GM23338 (cell line): Measurements from ENCODE around the gene SLC3A2. TPM values are rescaled to one million over a fixed set of nuclear protein-coding genes. Genes with fewer than 3 reads are reported as not detected.

Source experiments
- ATAC-seq: fragments of 200-7000 bp; cut with Tn5 transposase; 3 replicates; pipeline ENCODE4 v1.9.1; 2020
- DNase-seq: peaks from one replicate; pipeline ENCODE4 v3.0.0-alpha.2; 2015; ENCODE audit warnings: low spot score
- H2AFZ ChIP-seq: fragments of 200-600 bp; sonication (generic); 2 replicates; pipeline ENCODE4 v1.8.0; 2016; ENCODE audit warnings: antibody characterized with exemption, mild to moderate bottlenecking, moderate library complexity
- H3F3A ChIP-seq: fragments of 200-600 bp; sonication (generic); replicated peaks from 2 replicates; pipeline ENCODE4 v1.8.0; 2017; ENCODE audit warnings: antibody characterized with exemption, mixed run types, low read depth
- H3K27ac ChIP-seq: fragments of 200-600 bp; sonication (generic); 2 replicates; pipeline ENCODE4 v1.6.1; 2016; ENCODE audit warnings: low read depth
- H3K27me3 ChIP-seq: fragments of 200-600 bp; sonication (generic); 2 replicates; pipeline ENCODE4 v1.8.0; 2016; ENCODE audit warnings: mild to moderate bottlenecking, mixed run types, moderate library complexity; ENCODE audit not compliant: insufficient read depth
- H3K36me3 ChIP-seq: fragments of 200-600 bp; sonication (generic); 2 replicates; pipeline ENCODE4 v1.8.0; 2016; ENCODE audit warnings: mild to moderate bottlenecking; ENCODE audit not compliant: insufficient read depth
- H3K4me1 ChIP-seq: fragments of 200-600 bp; sonication (generic); 2 replicates; pipeline ENCODE4 v1.8.0; 2016; ENCODE audit warnings: mild to moderate bottlenecking, moderate library complexity; ENCODE audit not compliant: insufficient read depth
- H3K4me2 ChIP-seq: fragments of 200-600 bp; sonication (generic); 2 replicates; pipeline ENCODE4 v1.7.1; 2017; ENCODE audit warnings: mixed run types
- H3K4me3 ChIP-seq: fragments of 200-600 bp; sonication (generic); 2 replicates; pipeline ENCODE4 v1.6.1; 2016; ENCODE audit warnings: mixed run types
- H3K79me2 ChIP-seq: fragments of 200-600 bp; sonication (generic); replicated peaks from 2 replicates; pipeline ENCODE4 v1.8.0; 2017; ENCODE audit warnings: mild to moderate bottlenecking; ENCODE audit not compliant: insufficient read depth
- H3K9me2 ChIP-seq: fragments of 200-600 bp; sonication (generic); 2 replicates; pipeline ENCODE4 v1.8.0; 2017; ENCODE audit not compliant: insufficient read depth
- H4K20me1 ChIP-seq: fragments of 200-600 bp; sonication (generic); replicated peaks from 2 replicates; pipeline ENCODE4 v1.8.0; 2017; ENCODE audit warnings: mild to moderate bottlenecking; ENCODE audit not compliant: insufficient read depth
- H3K27ac Mint-ChIP-seq: 2 replicates; pipeline ENCODE4 v1.8.0; 2020; ENCODE audit warnings: inconsistent platforms, mild to moderate bottlenecking, moderate library complexity, mixed read lengths
- H3K27me3 Mint-ChIP-seq: 3 replicates; pipeline ENCODE4 v1.8.0; 2022; ENCODE audit warnings: low read depth, mild to moderate bottlenecking, moderate library complexity, mixed read lengths, inconsistent platforms; ENCODE audit not compliant: insufficient read depth, poor library complexity
- H3K36me3 Mint-ChIP-seq: 3 replicates; pipeline ENCODE4 v1.8.0; 2021; ENCODE audit warnings: low read depth, mild to moderate bottlenecking, inconsistent platforms, moderate library complexity, mixed read lengths
- H3K4me1 Mint-ChIP-seq: 3 replicates; pipeline ENCODE4 v1.8.0; 2020; ENCODE audit warnings: mild to moderate bottlenecking, inconsistent platforms, mixed read lengths
- H3K4me3 Mint-ChIP-seq: 3 replicates; pipeline ENCODE4 v1.8.0; 2021; ENCODE audit warnings: moderate library complexity, mild to moderate bottlenecking, inconsistent platforms, mixed read lengths
- H3K9me3 Mint-ChIP-seq: 3 replicates; pipeline ENCODE4 v1.8.0; 2020; ENCODE audit warnings: moderate library complexity, mild to moderate bottlenecking, inconsistent platforms, mixed read lengths
- CREB1 ChIP-seq: fragments of 250-450 bp; sonication (Bioruptor Pico); IDR thresholded peaks from 2 replicates; pipeline ENCODE4 v1.5.0; 2020; ENCODE audit warnings: low read depth, mild to moderate bottlenecking, moderate library complexity
- ETS1 ChIP-seq: IDR thresholded peaks from 2 replicates; pipeline ENCODE4 v1.6.1; 2016; ENCODE audit warnings: antibody characterized with exemption
- EZH2 ChIP-seq: fragments of 200-600 bp; sonication (generic); IDR thresholded peaks from one replicate; pipeline ENCODE4 v1.8.0; 2017; ENCODE audit warnings: antibody characterized with exemption, mild to moderate bottlenecking, low read depth; ENCODE audit not compliant: unreplicated experiment
- EZH2phosphoT487 ChIP-seq: fragments of 200-600 bp; sonication (generic); IDR thresholded peaks from one replicate; pipeline ENCODE4 v1.8.1; 2018; ENCODE audit warnings: antibody characterized with exemption; ENCODE audit not compliant: unreplicated experiment
- NANOG ChIP-seq: IDR thresholded peaks from 2 replicates; pipeline ENCODE4 v1.6.1; 2016; ENCODE audit warnings: antibody characterized with exemption, borderline replicate concordance
- POLR2AphosphoS5 ChIP-seq: IDR thresholded peaks from 2 replicates; pipeline ENCODE4 v1.6.1; 2016; ENCODE audit warnings: antibody characterized with exemption, low read depth
- STAT1 ChIP-seq: IDR thresholded peaks from one replicate; pipeline ENCODE4 v1.6.1; 2016; ENCODE audit warnings: antibody characterized with exemption; ENCODE audit not compliant: unreplicated experiment
- ZNF114 ChIP-seq: fragments of 250-450 bp; sonication (Bioruptor Pico); IDR thresholded peaks from 2 replicates; pipeline ENCODE4 v1.5.0; 2020; ENCODE audit warnings: mild to moderate bottlenecking, moderate library complexity
- ZNF331 ChIP-seq: fragments of 250-450 bp; sonication (Bioruptor Pico); IDR thresholded peaks from 2 replicates; pipeline ENCODE4 v1.5.0; 2020; ENCODE audit warnings: low read depth, mild to moderate bottlenecking, moderate library complexity
- ZNF462 ChIP-seq: fragments of 250-450 bp; sonication (Bioruptor Pico); IDR thresholded peaks from 2 replicates; pipeline ENCODE4 v1.5.0; 2020; ENCODE audit warnings: mild to moderate bottlenecking, moderate library complexity
- polyA plus RNA-seq: library from polyadenylated mRNA; unstranded; fragments of >200 nt; fragmentation: Nextera tagmentation; extraction: Ambion mirVana; gene quantifications from 2 replicates; pipeline ENCODE4 v1.2.1, GENCODE V29; 2016
- total RNA-seq: library from RNA; depleted of rRNA; stranded (reverse); fragments of >200 nt; shearing (Covaris generic); gene quantifications from 2 replicates; pipeline ENCODE4 v1.2.3, GENCODE V29; 2014
- TF ChIP-seq, protein P1 (sequence below), 2 experiments: fragments of 200-600 bp in 1 of 2; sonication (generic) in 1 of 2; conservative IDR thresholded peaks; 2 replicates each; pipeline versions ENCODE4 v1.5.1 to v1.6.1; 2016 to 2017; ENCODE audit warnings: antibody characterized with exemption in 2 of 2, low read depth in 2 of 2, mild to moderate bottlenecking in 2 of 2, moderate library complexity in 1 of 2

The SLC3A2 gene
- total and polyA plus RNA-seq, 2 experiments from 2014 or later = 240 to 425 TPM

DNA sequence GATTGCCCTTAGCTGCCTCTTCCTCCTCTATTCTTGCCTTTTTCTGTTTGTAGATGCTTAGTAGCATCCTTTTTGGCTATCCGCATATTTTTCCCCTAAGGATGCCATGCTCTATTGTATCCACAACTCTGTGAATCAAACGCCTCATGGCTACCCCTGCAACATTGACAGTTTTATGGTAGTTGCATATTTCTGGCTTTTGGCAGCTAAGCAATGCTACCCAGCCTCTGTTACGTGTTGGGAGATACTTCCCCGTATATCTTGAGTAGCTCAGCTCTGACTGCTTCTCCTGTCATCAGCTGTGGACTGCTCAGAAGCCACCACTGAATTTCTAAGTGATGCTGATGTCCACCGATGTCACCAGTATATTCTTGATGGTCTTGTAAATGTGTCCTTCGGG lies 15.1 kb upstream of the SLC3A2 start (continued):
- no peak for TF ChIP-seq ZNF462 (CRISPR knock-in tag)
- TF ChIP-seq EZH2 = no peak
- TF ChIP-seq ZNF114 (CRISPR knock-in tag) = no peak
- no peak for TF ChIP-seq ZNF331
- TF ChIP-seq POLR2AphosphoS5 = no peak
- no peak for TF ChIP-seq ETS1
- no peak for TF ChIP-seq NANOG
- TF ChIP-seq CREB1 (CRISPR knock-in tag) = no peak
- TF ChIP-seq STAT1 = no peak
- no peak for TF ChIP-seq EZH2phosphoT487

- peak overlapping the region; percentile 63; the same call in 1 of the 2 replicates for H3K27ac ChIP-seq
- TF ChIP-seq EZH2 = no peak
- TF ChIP-seq ZNF331 = no peak
- TF ChIP-seq, protein P1, sequence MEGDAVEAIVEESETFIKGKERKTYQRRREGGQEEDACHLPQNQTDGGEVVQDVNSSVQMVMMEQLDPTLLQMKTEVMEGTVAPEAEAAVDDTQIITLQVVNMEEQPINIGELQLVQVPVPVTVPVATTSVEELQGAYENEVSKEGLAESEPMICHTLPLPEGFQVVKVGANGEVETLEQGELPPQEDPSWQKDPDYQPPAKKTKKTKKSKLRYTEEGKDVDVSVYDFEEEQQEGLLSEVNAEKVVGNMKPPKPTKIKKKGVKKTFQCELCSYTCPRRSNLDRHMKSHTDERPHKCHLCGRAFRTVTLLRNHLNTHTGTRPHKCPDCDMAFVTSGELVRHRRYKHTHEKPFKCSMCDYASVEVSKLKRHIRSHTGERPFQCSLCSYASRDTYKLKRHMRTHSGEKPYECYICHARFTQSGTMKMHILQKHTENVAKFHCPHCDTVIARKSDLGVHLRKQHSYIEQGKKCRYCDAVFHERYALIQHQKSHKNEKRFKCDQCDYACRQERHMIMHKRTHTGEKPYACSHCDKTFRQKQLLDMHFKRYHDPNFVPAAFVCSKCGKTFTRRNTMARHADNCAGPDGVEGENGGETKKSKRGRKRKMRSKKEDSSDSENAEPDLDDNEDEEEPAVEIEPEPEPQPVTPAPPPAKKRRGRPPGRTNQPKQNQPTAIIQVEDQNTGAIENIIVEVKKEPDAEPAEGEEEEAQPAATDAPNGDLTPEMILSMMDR (conservative IDR thresholded peaks at IDR 0.05; ENCODE audit: low read depth in 2 of 2) = no peak
- no peak for TF ChIP-seq CREB1 (CRISPR knock-in tag)
These were observed 5.8 kb upstream of the SLC3A2 start for GRCh38 chr11:62874851-62875250.

More at GRCh38 chr11:62874851-62875250, 5.8 kb upstream of the SLC3A2 start:
- ATAC-seq (no peak), DNase-seq (no peak)
- Histone ChIP-seq H3F3A (peaks cover 55% of the 10 kb centered on the region), H3K79me2 (peaks cover 100% of the 10 kb centered on the region), H3K4me3 (no peak overlapping the region), H4K20me1 (peaks cover 59% of the 10 kb centered on the region), H2AFZ (no peak overlapping the region), H3K4me2 (no peak overlapping the region), H3K27me3 (no peaks in the 10 kb centered on the region), H3K36me3 (peaks cover 60% of the 10 kb centered on the region), H3K4me1 (peaks cover 7% of the 10 kb centered on the region), H3K9me2 (no peaks in the 10 kb centered on the region)
- peaks cover 15% of the 10 kb centered on the region for H3K4me1 Mint-ChIP-seq
- no peak overlapping the region for H3K27ac Mint-ChIP-seq
- H3K36me3 Mint-ChIP-seq = peaks cover 88% of the 10 kb centered on the region
- no peak overlapping the region for H3K4me3 Mint-ChIP-seq
- peaks cover 9% of the 10 kb centered on the region for H3K27me3 Mint-ChIP-seq
- no peaks in the 10 kb centered on the region for H3K9me3 Mint-ChIP-seq
